NCI-H2081 treated with DMSO at 0.1 percent for 48 hours (cell line): ENCODE measurements around the gene NTF4.
A peak's percentile ranks its signal among the peaks of the same experiment; 100 is the strongest.

Experiments used
- DNase-seq: peaks from one replicate; lab custom pipeline; 2025; lab: John Stamatoyannopoulos, UW

The NTF4 gene, protein sequence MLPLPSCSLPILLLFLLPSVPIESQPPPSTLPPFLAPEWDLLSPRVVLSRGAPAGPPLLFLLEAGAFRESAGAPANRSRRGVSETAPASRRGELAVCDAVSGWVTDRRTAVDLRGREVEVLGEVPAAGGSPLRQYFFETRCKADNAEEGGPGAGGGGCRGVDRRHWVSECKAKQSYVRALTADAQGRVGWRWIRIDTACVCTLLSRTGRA

DNA sequence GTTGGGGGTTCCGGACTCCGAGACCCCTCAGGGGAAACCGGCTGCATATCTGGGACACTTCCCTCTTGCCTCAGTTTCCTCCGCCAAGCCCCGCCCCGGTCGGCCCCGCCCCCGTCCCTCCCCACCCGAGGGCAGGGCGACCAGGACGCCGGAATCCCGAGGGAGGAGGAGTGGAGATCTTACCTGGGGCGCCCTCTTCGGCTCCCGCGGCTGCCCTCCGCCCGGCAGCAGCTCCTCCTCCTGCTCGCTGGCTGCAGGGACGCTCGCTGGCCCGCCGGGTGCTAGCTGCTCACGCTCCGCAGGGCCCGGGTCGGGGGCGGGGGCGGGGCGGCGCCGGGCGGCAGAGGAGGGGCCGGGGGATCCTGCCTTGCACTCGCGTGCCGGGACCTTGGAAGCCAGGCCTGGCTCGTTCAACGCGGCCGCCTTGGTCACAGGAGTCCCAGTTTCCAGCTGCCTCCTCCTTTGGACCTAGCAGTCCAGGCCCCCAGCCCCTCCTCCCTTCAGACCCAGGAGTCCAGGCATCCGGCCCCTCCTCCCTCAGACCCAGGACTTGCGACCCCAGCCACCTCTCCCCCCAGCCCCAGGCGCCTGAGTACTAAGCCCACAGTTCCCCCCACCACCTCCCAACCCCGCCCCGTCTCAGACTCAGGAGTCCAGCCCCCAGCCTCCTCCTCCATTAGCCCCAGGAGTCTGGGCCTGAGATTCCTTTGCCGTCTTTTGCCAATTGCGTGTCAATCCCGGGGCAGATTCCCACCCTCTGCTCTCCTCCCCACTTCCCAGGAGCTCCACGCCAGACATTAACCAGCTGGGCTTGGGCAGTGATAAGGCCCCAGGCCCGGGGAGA is at the start of gene NTF4:
TSS of gene NTF4 (minus strand) at position 51 of the 844 bp plus-strand sequence. CDS start 2,821 bp downstream, outside the sequence.
- DNase-seq: no peak

- no peak for DNase-seq
These were observed 49.4 kb upstream of the NTF4 start, which contains the start of gene LIN7B for GRCh38 chr19:49113762-49114629. Gene LIN7B, plus strand, starts transcription at chr19:49114370. Its CDS starts 35 bp downstream, at chr19:49114405.

GRCh38 chr19:49111218-49111998 is 46.8 kb upstream of the NTF4 start:
- DNase-seq: no peak

- DNase-seq: no peak
These were observed 45.9 kb upstream of the NTF4 start for GRCh38 chr19:49110567-49110966.

DNA sequence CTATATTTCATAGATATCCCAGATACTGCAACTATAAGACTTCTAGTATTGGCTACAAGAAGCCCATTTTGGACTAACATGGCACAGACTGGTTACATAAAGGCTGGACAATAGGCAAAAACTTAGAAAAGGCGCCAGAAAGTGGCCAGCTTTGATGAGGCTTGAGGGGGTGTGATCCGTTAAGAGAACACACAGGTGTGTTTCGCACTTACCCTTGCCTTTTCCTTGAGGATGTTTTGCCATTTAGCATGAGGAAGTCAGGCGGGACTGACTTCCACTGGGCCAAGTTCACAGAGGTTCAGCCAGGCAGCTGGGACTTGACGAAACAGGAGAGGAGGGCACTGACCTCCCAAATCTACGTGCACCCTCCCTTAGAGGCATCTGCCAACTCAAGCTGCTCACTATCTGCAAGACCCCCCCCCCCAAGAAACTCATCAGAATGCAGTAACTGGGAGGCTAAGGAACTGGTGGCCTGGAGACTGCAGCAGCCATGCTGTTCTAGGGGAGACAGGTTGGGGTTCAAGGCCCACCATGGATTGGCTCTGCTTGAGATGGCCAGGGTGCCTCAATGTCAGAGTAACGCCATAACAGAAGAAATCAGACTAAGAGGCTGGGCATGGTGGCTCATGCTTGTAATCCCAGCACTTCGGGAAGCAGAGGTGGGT is 45.1 kb upstream of the NTF4 start:
- no peak for DNase-seq

DNA sequence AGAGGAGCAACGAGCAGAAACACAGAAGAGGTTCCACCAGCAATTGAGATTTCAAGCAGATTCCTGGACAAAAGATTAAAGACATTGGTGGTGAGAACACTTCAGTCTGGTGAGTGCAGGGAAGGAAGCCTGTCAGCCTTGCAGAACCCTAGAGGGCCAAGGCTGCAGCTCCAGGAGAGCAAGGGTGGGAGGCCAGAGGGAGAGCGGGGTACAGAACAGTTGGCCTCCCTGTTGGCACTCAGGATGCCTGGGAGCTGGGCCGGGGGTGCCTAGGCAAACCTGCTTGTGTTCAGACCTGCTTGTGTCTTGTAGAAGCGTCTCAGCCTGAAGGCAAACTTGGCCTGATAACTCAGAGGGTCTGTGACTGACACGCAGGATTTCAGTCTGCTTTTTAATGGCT is 44.4 kb upstream of the NTF4 start:
- DNase-seq: no peak

DNA sequence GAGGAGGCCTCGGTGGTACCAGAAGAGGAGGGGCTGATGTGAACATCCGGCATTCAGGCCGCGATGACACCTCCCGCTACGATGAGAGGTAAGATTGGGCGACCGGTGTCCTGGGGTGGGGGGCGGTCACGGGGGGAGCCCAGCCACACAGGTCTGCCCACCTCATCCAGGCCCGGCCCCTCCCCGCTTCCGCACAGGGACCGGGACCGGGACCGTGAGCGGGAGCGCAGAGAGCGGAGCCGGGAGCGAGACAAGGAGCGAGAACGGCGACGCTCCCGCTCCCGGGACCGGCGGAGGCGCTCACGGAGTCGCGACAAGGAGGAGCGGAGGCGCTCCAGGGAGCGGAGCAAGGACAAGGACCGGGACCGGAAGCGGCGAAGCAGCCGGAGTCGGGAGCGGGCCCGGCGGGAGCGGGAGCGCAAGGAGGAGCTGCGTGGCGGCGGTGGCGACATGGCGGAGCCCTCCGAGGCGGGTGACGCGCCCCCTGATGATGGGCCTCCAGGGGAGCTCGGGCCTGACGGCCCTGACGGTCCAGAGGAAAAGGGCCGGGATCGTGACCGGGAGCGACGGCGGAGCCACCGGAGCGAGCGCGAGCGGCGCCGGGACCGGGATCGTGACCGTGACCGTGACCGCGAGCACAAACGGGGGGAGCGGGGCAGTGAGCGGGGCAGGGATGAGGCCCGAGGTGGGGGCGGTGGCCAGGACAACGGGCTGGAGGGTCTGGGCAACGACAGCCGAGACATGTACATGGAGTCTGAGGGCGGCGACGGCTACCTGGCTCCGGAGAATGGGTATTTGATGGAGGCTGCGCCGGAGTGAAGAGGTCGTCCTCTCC is 43.2 kb upstream of the NTF4 start:
- no peak for DNase-seq

GRCh38 chr19:49106648-49107135 is 42.1 kb upstream of the NTF4 start:
- no peak for DNase-seq

DNA sequence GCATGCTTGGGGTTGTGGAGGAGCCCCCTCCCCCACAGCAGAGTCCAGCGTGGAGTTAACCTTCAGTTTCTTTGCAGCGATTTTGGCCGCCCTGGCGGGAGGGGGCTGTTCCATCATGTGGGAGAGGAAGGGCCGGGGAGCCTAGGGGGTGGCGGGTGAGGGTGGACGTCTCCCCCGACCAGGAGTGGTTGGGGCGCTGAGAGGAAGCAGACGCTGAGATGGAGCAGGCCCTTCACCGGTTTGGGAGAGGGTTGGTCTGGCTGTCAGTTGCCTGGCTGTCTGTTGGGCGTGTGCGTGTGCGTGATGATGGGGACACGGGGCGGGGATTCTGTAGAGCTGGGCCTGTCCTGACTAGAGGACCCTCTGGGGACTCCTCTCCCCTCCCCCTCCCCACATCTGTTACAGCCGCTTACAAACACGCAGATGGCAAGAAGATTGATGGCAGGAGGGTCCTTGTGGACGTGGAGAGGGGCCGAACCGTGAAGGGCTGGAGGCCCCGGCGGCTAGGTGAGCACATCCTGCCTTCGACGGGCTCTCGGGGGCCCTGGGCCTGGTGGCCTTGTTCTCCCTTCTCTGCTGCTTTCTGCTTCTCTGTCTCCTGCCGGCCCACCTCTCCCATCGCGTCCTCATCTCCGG is 39.7 kb upstream of the NTF4 start:
- DNase-seq: no peak

DNA sequence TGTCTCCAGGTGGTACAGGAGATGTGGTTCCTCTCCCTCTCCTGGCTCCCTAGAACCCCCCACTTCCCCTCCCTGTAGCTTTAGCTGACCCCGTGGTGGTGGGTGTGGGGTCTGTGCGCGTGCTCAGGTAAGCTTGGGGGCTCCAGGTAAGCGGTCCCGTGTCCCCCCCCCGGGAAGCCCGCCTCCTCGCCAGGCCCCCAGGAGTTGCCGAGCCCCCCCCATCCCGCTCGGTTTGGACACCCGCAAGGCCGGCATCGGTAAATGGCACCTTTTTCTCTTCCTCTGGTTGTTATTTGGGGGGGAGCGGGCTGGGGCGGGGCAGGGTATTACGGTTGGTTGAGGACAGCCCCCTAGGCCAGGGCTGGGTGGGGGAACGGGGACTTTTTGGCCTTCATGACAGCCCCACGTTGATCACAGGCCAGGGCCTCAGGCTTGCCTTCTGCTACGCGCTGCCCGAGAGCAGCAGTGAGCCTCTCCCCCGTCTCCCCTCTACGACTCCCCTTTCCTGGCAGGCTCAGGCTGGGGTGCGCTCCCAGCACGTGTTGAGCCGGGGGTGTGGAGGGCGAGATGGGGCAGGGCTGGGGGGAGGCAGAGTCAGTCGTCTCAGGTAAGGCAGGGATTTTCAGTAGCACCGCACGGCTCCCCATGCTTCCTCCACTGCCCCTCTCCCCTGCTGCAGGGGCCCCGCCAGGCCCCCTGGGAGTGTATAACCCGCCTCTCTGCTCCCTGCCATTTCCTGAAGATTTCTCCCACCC is 38.9 kb upstream of the NTF4 start:
- DNase-seq: no peak

GRCh38 chr19:49102303-49102702 is 37.7 kb upstream of the NTF4 start:
- no peak for DNase-seq

DNA sequence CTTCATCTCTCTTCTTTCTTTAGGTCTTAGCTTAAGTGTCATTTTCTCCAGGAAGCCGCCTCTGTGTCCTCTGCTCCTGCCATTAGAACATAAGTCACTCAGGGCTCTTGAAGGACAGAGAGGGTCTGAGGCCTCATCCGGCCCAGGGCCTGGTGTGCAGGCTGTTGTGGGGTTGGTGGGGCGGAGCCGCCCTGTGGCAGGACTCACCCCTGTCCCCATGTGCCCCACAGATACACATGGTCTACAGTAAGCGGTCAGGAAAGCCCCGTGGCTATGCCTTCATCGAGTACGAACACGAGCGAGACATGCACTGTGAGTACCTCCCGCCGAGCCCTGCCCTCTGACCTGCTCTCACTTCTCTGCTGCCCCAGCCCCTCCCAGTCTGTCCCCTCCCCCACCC is 36.5 kb upstream of the NTF4 start:
- DNase-seq: no peak

DNA sequence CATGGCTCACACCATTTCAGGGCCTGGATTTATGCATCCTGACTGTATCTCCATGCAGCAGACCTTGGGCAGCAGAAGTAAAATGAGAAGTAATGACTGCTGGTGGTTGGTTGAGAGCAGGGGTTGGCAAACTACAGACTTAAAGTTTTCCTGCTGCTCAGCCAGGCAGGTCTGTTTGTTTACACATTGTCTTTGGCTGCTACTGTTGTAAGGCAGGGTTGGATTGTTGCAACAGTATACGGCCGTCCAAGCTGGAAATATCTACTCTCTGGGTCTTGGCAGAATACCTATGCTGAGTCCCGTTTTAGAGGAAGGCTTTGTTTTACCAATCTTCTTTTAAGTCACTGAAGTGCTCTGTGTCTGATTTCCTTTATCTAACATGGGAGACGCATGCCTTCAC is 34.2 kb upstream of the NTF4 start:
- DNase-seq: no peak

DNA sequence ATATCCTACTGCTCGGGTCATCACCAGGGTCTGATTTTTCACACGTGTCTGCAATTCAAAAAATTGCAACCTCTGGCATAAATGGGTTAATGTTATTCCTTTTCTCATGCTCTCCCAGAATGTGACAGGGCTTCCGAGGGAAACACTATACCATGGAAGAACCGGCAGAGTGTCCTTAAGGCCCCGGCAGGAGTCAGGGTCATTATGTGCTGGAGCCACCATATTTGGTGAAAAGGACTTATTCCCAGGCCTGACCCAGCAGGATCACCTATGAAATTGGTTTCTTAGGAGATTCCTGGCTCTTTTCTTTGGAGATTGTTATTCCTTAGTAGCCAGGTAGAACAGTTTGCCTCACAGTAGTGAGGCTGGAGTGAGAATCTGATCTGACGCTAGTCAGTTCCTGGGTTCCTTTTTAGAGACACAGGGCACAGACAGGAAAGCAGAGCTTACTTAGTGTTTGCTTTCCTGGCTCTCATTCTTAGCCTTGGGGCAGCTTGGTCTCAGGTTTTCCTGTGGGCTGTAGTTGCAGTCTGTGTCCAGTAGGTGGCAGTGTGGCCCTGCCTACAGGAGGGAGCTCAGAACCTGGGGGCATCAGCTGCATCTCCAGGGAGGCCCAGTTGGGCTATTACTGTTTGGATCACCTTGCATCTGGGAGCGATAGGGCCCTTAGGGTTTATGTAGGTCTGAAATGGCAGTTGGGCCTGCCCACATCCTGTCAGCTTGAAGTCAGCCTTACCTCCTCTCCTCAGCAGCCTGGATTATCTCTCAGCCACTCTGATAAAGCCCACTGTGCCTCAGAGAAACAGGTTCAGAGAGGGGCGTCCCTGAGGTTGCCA is 33.1 kb upstream of the NTF4 start:
- DNase-seq: peak; percentile 42

- no peak for DNase-seq
These were observed 30.2 kb upstream of the NTF4 start for GRCh38 chr19:49094505-49095482.

GRCh38 chr19:49092686-49093085 is 28.1 kb upstream of the NTF4 start:
- no peak for DNase-seq
